HL-60 (cell line): ENCODE data around the gene MRAP2.
A peak's percentile ranks its signal among the peaks of the same experiment; 100 is the strongest.

Experiments used
- DNase-seq, 2 experiments: peaks; one replicate each; pipeline ENCODE4 v3.0.0-alpha.2; 2010 to 2020; ENCODE audit warnings: low read depth in 1 of 2, low spot score in 1 of 2
- H3K27ac ChIP-seq: fragments of 250-450 bp; sonication (Bioruptor Pico); replicated peaks from 2 replicates; pipeline ENCODE4 v1.5.1; 2020; ENCODE audit warnings: mild to moderate bottlenecking, moderate library complexity
- H3K27me3 ChIP-seq: fragments of 250-450 bp; sonication (Bioruptor Pico); 2 replicates; pipeline ENCODE4 v1.5.1; 2021; ENCODE audit warnings: mild to moderate bottlenecking, moderate library complexity; ENCODE audit not compliant: insufficient read depth, poor library complexity, severe bottlenecking
- H3K4me3 ChIP-seq: replicated peaks from 2 replicates; pipeline ENCODE4 v1.5.1; 2011; ENCODE audit warnings: mild to moderate bottlenecking, control low read depth, low read length; ENCODE audit not compliant: insufficient read depth
- GABPA ChIP-seq: IDR thresholded peaks from 2 replicates; pipeline ENCODE4 v1.6.1; 2012; ENCODE audit warnings: low read depth
- POLR2AphosphoS5 ChIP-seq: IDR thresholded peaks from 2 replicates; pipeline ENCODE4 v1.6.1; 2012; ENCODE audit warnings: low read depth
- SPI1 ChIP-seq: IDR thresholded peaks from 2 replicates; pipeline ENCODE4 v1.6.1; 2012; ENCODE audit warnings: low read depth, mild to moderate bottlenecking, borderline replicate concordance
- TF ChIP-seq, protein P1 (sequence below): IDR thresholded peaks from 2 replicates; pipeline ENCODE4 v1.6.1; 2012; ENCODE audit warnings: low read depth; ENCODE audit not compliant: insufficient replicate concordance
- TF ChIP-seq, protein P2 (sequence below): IDR thresholded peaks from one replicate; pipeline ENCODE4 v1.5.1; 2011; ENCODE audit warnings: low read length, control low read depth, inconsistent platforms; ENCODE audit not compliant: insufficient read depth

Gene MRAP2

DNA sequence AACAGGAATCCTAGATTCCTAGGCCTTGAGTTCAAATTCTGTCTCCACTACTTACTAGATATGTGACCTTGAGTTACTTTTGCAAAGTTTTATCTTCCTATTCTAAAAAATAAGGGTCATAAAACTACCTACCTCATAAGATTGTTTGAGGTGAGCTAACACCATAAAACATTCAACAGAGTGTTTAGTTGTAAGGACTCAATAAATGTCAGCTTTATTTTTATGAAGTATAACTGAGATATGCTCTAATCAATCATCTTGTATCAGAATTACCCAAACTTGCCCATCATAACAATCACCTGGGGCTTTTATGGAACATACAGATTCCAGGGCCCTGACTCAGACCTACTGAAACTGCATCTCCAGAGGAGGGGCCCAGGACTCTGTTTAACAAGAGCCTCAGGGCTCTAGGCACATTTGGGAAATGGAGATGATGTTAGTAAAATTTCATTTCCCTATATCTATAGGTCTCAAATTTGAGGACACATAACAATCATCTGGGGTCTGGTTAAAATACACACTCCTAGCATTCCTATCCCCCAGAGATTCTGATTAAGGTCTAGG lies 35.5 kb upstream of the MRAP2 start:
- TF ChIP-seq, protein P1, sequence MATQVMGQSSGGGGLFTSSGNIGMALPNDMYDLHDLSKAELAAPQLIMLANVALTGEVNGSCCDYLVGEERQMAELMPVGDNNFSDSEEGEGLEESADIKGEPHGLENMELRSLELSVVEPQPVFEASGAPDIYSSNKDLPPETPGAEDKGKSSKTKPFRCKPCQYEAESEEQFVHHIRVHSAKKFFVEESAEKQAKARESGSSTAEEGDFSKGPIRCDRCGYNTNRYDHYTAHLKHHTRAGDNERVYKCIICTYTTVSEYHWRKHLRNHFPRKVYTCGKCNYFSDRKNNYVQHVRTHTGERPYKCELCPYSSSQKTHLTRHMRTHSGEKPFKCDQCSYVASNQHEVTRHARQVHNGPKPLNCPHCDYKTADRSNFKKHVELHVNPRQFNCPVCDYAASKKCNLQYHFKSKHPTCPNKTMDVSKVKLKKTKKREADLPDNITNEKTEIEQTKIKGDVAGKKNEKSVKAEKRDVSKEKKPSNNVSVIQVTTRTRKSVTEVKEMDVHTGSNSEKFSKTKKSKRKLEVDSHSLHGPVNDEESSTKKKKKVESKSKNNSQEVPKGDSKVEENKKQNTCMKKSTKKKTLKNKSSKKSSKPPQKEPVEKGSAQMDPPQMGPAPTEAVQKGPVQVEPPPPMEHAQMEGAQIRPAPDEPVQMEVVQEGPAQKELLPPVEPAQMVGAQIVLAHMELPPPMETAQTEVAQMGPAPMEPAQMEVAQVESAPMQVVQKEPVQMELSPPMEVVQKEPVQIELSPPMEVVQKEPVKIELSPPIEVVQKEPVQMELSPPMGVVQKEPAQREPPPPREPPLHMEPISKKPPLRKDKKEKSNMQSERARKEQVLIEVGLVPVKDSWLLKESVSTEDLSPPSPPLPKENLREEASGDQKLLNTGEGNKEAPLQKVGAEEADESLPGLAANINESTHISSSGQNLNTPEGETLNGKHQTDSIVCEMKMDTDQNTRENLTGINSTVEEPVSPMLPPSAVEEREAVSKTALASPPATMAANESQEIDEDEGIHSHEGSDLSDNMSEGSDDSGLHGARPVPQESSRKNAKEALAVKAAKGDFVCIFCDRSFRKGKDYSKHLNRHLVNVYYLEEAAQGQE, result no peak
- TF ChIP-seq, protein P2, sequence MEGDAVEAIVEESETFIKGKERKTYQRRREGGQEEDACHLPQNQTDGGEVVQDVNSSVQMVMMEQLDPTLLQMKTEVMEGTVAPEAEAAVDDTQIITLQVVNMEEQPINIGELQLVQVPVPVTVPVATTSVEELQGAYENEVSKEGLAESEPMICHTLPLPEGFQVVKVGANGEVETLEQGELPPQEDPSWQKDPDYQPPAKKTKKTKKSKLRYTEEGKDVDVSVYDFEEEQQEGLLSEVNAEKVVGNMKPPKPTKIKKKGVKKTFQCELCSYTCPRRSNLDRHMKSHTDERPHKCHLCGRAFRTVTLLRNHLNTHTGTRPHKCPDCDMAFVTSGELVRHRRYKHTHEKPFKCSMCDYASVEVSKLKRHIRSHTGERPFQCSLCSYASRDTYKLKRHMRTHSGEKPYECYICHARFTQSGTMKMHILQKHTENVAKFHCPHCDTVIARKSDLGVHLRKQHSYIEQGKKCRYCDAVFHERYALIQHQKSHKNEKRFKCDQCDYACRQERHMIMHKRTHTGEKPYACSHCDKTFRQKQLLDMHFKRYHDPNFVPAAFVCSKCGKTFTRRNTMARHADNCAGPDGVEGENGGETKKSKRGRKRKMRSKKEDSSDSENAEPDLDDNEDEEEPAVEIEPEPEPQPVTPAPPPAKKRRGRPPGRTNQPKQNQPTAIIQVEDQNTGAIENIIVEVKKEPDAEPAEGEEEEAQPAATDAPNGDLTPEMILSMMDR, result no peak
- no peak for TF ChIP-seq GABPA
- no peak for TF ChIP-seq POLR2AphosphoS5
- TF ChIP-seq SPI1, result no peak
- no peak overlapping the region for H3K27ac ChIP-seq
- DNase-seq, result no peak
- no peak overlapping the region for H3K4me3 ChIP-seq
- H3K27me3 ChIP-seq, result no peaks in the 10 kb centered on the region

DNA sequence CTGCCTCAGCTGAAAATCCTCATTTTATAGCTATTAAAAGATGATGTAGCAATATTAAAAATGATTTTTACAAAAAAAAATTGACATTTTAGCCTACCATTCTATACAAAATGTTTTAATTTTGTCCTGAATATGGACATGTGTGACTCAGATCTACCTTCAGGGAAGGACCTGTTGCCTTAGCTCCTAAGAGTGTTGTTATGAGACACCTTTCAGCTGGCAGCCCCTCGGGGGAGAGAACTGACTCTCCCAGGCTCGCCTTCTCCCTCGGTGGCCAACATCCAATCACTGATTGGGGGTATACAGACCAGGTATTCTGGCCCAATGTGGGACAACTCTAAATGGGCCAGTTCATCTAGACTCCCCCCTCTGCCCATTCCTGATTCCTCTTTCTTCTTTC lies 32.5 kb upstream of the MRAP2 start:
- no peak overlapping the region for H3K4me3 ChIP-seq
- TF ChIP-seq GABPA, result no peak
- TF ChIP-seq POLR2AphosphoS5, result no peak
- TF ChIP-seq SPI1, result no peak
- TF ChIP-seq, protein P1, result no peak

DNA sequence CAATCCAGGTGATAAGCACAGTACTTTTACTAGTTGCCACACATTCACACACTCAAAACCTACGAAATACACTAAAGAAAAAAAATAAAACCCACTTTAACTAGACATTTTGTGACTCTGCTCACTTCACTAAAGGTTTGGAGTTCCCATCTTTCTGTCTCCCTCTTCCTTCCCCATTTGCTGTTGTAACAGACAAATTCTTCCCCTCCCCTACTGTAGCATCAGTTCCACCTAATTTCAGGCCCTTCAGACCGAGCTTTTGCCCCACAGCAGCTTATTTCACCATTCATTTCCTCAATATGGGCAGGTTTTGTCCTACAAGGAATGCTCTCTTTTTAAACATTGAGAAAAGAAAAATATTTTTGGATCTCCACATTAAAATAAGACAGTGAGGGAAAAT lies 31.3 kb upstream of the MRAP2 start:
- peak; percentile 74 for TF ChIP-seq GABPA
- TF ChIP-seq, protein P2, result no peak
- TF ChIP-seq, protein P1, result no peak
- no peak overlapping the region for H3K27ac ChIP-seq
- no peaks in the 10 kb centered on the region for H3K27me3 ChIP-seq
- DNase-seq, result no peak
- H3K4me3 ChIP-seq, result no peak overlapping the region

More for the DNA sequence above, 32.5 kb upstream of the MRAP2 start:
- no peak for DNase-seq
- H3K27ac ChIP-seq, result no peak overlapping the region
- H3K27me3 ChIP-seq, result no peaks in the 10 kb centered on the region
